ENCODE measurements around the gene UBL3.

UBL3 gene

GRCh38 chr13:29760544-29760943 is 89.9 kb downstream of the UBL3 start:
- no peak for DNase-seq

- no peak for DNase-seq
Measured at GRCh38 chr13:29758531-29759114, 91.8 kb downstream of the UBL3 start.

GRCh38 chr13:29756506-29756905 is 93.9 kb downstream of the UBL3 start:
- DNase-seq = no peak

GRCh38 chr13:29754473-29754806 is 96.0 kb downstream of the UBL3 start:
- DNase-seq = no peak

GRCh38 chr13:29753618-29754472 is 96.6 kb downstream of the UBL3 start:
- DNase-seq = no peak

GRCh38 chr13:29752175-29752574 is 98.2 kb downstream of the UBL3 start:
- DNase-seq = no peak

GRCh38 chr13:29750183-29750530 is 100.3 kb downstream of the UBL3 start:
- DNase-seq = no peak

- no peak for DNase-seq
Measured at GRCh38 chr13:29749401-29750182, 100.8 kb downstream of the UBL3 start.

GRCh38 chr13:29748097-29748496 is 102.3 kb downstream of the UBL3 start:
- DNase-seq = no peak

GRCh38 chr13:29746148-29746677 is 104.2 kb downstream of the UBL3 start:
- DNase-seq = no peak

GRCh38 chr13:29745704-29746103 is 104.7 kb downstream of the UBL3 start:
- DNase-seq = no peak

GRCh38 chr13:29743201-29743786 is 107.1 kb downstream of the UBL3 start:
- peak; percentile 38 for DNase-seq

- DNase-seq = no peak
Measured at GRCh38 chr13:29740961-29741360, 109.5 kb downstream of the UBL3 start.

GRCh38 chr13:29737061-29737460 is 113.4 kb downstream of the UBL3 start:
- no peak for DNase-seq

GRCh38 chr13:29733147-29733611 is 117.2 kb downstream of the UBL3 start:
- no peak for DNase-seq

- no peak for DNase-seq
Measured at GRCh38 chr13:29730253-29730652, 120.2 kb downstream of the UBL3 start.

- DNase-seq = no peak
Measured at GRCh38 chr13:29722415-29722814, 128.0 kb downstream of the UBL3 start.

- DNase-seq = no peak
Measured at GRCh38 chr13:29721766-29722165, 128.7 kb downstream of the UBL3 start.

- no peak for DNase-seq
Measured at GRCh38 chr13:29718694-29719093, 131.7 kb downstream of the UBL3 start.

GRCh38 chr13:29716493-29716892 is 133.9 kb downstream of the UBL3 start:
- DNase-seq = no peak
